GM18858 (cell line): ENCODE results near the gene ANKRD30A.
"Not testable (repeated sequence)": the region's sequence is repeated elsewhere in the genome, so short reads cannot be mapped to it uniquely, and the experiment has no call there.

Source experiments
- ATAC-seq: cut with Tn5 transposase; IDR thresholded peaks from one replicate; pipeline ENCODE4 v1.9.1; 2021; ENCODE audit not compliant: unreplicated experiment

Gene ANKRD30A

DNA sequence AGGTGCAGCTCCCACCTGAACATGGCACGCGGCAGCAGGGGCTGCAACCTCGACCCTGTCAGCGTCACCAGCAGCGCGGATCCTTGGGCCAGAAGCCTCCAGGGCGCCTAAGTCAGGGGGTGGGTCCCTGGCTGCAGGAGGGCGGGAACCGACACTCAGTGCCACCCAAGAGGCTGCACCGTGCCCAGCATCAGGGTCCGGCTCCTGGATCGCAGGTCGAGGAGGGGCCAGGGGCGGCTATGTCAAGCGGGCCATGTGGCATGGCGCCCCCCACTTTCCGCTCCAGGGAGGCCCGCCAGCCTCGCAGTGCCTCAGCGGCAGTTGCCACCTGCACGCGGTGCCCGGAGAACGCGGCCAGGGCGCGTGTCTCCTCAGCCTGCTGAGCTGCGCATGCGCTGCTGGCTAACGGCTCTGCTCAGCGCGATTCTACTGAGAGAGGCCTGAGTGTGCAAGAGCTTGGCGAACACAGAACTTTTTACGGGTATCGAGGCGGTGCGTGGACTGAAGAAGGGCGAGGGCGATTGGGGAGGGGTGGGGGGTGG, at the start of gene ANKRD30A:
TSS of gene ANKRD30A (plus strand) at position 408 of the 542 bp plus-strand sequence. CDS start 190 bp downstream, outside the sequence.
- ATAC-seq: no peak

DNA sequence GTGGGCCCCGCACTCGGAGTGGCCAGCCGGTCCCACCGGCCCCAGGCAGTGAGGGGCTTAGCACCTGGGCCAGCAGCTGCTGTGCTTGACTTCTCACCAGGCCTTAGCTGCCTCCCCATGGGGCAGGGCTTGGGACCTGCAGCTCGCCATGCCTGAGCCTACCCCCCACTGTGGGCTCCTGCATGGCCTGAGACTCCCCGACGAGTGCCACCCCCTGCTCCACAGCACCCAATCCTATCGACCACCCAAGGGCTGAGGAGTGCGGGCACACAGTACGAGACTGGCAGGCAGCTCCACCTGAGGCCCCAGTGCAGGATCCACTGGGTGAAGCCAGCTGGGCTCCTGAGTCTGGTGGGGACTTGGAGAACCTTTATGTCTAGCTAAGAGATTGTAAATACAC, 49.3 kb upstream of the ANKRD30A start:
- ATAC-seq: not testable (repeated sequence)

GRCh38 chr10:37095792-37096573, 29.4 kb upstream of the ANKRD30A start:
- ATAC-seq: no peak

DNA sequence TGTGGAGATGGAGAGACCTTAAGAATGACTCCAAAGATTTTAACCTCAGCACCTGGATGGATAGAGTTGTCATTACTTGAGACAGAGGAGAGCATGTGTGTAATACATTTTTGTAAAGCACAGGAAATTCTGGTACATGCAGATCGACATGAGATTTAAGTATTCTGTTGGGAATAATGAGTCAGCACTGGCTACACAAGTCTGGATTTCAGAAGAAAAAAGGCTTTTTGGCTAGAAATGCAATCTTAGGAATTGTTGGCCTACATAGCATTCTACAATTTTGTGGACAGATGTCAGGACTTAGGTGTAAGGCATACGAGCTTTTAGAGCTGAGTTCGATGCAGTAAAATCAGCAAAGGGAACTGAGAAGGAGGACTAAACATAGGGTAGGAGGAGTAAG, 24.1 kb upstream of the ANKRD30A start:
- no peak for ATAC-seq

DNA sequence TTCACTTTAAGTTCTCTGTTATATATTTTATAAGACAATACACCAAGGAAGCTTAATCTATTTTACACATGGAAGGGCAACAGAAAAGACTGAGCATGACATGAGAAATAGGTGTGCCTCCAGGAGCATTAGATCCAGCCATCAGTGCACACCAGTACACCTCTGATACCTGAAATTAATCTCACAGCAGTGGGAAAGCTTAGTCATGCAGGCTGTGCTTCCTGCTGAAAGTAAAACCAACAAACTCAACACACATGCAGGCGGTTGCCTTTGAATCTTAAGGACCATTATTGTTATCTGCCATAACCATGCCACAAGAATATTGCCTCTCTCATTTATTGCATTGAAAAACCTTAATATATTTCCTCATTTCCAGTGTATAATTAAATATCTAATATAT, 16.4 kb upstream of the ANKRD30A start:
- no peak for ATAC-seq

DNA sequence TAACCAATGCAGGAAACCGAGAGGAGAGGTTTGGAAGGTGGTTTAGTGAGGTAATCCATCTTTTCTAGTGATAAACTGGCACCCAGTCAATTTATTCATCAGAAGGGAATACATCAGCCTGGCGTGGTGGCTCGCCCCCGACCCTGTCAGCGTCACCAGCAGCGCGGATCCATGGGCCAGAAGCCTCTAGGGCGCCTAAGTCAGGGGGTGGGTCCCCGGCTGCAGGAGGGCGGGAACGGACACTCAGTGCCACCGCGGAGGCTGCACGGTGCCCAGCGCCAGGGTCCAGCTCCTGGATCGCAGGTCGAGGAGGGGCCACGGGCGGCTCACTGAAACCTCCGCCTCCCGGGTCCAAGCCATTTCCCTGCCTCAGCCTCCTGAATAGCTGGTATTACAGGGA, 866 bp upstream of the ANKRD30A start:
- no peak for ATAC-seq

- ATAC-seq: no peak
Measured at GRCh38 chr10:37125921-37126320, 523 bp downstream of the ANKRD30A start.

DNA sequence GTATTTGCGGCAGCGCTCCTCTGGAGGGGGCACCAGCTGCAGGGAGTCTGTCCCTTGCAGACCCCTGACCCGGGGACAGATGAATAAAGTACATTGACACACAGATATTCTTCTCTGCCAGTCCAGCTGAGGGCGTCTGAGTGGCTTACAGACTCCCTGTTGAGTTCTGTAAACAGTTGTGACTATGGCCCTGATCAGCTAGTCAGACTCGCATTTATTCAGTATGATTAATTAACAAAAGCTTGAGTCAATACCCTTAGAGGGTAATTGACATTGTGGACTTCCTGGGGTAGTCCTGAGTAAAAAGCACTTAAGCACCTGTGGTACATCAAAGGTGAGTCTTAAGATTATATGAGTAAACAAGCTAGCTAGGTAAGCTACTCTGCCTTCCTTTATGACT, 21.0 kb downstream of the ANKRD30A start:
- ATAC-seq: no peak

- ATAC-seq: not testable (repeated sequence)
Measured at GRCh38 chr10:37162430-37162829, 37.0 kb downstream of the ANKRD30A start.

GRCh38 chr10:37171945-37172344, 46.5 kb downstream of the ANKRD30A start:
- not testable (repeated sequence) for ATAC-seq

- not testable (repeated sequence) for ATAC-seq
Measured at GRCh38 chr10:37178296-37178695, 52.9 kb downstream of the ANKRD30A start.

GRCh38 chr10:37182719-37183118, 57.3 kb downstream of the ANKRD30A start:
- not testable (repeated sequence) for ATAC-seq

GRCh38 chr10:37206132-37206531, 80.7 kb downstream of the ANKRD30A start:
- ATAC-seq: no peak

- ATAC-seq: no peak
Measured at GRCh38 chr10:37220866-37221265, 95.5 kb downstream of the ANKRD30A start.

DNA sequence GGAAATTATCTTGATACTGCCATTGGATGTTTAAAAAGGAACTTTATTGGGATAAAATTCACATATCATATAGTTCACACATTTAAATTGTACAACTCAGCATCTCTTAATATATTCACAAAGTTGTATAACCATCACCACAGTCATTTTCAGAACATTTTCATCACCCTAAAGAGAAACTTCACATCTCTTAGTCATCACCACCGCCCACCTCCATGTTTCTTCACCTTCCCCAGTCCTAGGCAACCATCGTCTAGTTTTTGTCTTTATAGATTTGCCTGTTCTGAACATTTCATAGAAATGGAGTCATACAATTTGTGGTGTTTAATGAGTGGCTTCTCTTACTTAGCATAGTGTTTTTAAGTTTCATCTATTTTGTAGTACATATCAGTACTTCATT, 96.6 kb downstream of the ANKRD30A start:
- no peak for ATAC-seq

DNA sequence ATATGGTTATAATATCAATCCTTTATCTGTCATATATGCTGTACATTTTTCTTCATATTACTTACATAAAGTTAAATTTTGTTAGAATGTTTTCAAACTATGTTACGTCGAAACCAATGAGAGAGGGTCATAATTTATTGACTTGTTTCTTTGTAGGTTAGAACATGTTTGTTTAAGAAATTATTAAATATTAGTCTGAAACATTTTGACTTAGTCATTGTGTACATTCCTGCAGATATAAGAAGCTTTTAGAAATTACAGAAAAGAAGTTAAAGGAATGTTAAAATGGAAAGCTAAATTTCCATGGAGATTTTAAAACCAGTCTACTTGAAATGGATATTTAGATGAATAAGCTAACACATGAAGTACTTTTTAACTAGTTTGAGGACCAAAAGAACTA, 99.8 kb downstream of the ANKRD30A start:
- no peak for ATAC-seq

DNA sequence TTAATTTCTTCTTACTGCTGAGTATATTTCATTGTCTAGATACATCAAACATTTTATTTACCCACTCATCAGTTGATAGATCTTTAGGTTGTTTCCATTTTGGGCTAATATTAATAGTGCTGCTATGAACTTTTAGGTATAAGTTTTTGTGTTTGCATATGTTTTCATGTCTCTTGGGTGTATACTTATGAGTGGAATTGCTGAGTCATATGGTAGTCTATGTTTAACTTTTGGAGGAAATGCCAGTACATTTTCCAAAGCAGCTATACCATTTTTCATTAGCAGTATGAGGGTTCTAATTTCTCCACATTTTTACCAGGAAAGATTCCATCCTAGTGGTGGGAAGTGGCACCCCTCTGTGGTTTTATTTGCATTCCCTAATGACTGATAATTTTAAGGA, 101.1 kb downstream of the ANKRD30A start:
- no peak for ATAC-seq

DNA sequence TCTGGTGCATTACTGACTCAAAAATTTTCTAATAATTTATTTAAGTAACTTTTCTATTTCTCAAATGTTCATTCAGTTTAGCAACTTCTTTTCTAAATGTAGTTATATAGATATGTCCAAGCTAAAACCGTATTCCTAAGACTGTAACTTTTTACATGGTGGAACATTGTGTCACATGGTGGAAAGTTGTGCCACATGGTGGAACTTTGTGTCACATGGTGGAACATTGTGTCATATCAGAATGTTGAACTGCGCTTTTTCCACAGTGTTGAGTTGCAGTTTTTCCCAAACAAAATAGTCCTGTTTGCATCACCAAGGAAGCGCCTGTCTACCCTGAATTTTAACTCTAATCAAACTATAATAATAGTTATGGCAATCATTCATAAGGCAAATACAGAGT, 109.3 kb downstream of the ANKRD30A start:
- no peak for ATAC-seq

DNA sequence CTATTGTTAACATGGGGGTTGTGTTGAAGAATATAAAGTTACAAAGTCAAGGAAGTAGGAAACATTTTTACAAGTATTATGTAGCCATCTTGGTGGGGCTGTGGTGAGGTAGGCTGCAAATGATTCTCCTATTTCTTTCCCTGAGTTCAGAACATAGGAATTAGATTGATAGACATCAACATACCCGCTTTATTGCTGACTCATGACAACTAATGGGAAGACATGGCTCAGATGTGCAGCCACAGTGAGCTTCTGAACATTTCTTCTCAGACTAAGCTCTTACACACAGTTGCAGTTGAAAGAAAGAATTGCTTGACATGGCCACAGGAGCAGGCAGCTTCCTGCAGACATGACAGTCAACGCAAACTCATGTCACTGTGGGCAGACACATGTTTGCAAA, 110.7 kb downstream of the ANKRD30A start:
- ATAC-seq: no peak

DNA sequence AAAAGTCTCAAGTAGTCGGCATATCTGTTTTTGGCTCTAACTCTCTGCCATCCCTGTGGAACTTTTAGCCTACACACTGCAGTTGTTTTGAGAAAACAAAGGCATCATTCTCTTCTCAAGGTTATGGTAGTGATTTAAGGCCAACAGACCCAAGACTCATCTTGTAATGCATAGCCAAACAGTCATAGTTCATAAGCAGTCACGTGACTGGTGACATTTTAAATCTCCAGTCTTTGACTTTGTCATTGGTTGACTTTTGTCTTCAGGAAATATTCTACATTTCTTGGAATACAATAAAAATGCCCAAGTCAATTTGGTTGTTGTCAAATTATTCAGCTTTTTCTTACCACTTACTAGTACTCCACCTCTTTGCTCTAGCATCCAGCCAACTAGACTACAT, 114.8 kb downstream of the ANKRD30A start:
- ATAC-seq: no peak

DNA sequence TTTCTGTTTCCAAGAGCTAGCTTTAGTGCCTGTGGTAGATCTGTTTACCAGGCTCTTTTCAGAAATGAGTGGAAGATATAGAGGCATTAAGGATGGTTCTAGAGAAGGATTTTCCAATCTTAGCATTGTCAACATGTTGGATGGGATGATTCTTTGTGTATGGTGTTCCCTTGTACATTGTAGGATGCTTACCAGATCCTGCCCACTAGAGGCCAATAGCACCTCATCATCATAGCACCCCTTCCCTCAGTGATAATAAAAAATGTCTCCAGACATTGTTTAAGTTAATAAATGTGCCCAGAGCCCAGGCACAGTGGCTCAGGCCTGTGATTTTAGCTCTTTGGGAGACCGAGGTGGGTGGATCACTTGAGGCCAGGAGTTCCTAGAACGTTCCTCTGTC, 121.2 kb downstream of the ANKRD30A start:
- no peak for ATAC-seq

- ATAC-seq: not testable (repeated sequence)
Measured at GRCh38 chr10:37255837-37256236, 130.4 kb downstream of the ANKRD30A start.

DNA sequence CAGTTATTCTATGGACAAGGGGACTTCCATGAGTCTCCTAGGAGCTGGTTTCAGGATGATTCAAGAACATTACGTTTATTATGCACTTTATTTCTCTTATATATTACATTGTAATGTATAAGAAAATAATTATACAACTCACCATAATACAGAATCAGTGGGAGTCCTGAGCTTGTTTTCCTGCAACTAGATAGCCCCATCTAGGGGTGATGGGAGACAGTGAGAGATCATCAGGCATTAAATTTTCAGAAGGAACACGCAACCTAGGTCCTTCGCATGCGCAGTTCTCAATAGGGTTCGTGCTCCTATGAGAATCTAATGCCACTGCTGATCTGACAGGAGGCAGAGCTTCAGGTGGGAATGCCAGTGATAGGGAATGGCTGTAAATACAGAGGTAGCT, 137.9 kb downstream of the ANKRD30A start:
- ATAC-seq: no peak
